HEK293T (cell line): Measurements from ENCODE around the gene FXYD3.

Source experiments
- CTCF ChIA-PET: fragments of 350-600 bp; formaldehyde crosslinking; extraction: SDS; loops from one replicate; lab custom pipeline; 2021; ENCODE audit warnings: antibody characterized with exemption, inconsistent platforms; lab: Yijun Ruan, JAX
- POLR2A ChIA-PET: fragments of 350-600 bp; formaldehyde crosslinking; extraction: SDS; loops from one replicate; lab custom pipeline; 2020; ENCODE audit warnings: antibody characterized with exemption, inconsistent platforms; lab: Yijun Ruan, JAX
- DNase-seq: peaks from one replicate; pipeline ENCODE4 v3.0.0; 2012; ENCODE audit warnings: mixed read lengths; ENCODE audit errors: extremely low spot score
- ARNT ChIP-seq: fragments of 450-650 bp; IDR thresholded peaks from 2 replicates; pipeline ENCODE4 v1.6.1; 2017; ENCODE audit warnings: mild to moderate bottlenecking
- BHLHE40 ChIP-seq: fragments of 450-650 bp; IDR thresholded peaks from 2 replicates; pipeline ENCODE4 v1.6.1; 2016; ENCODE audit warnings: mild to moderate bottlenecking, moderate library complexity, borderline replicate concordance
- CTBP1 ChIP-seq: fragments of 450-650 bp; IDR thresholded peaks from 2 replicates; pipeline ENCODE4 v1.6.1; 2016; ENCODE audit warnings: borderline replicate concordance
- ELF4 ChIP-seq: fragments of 450-650 bp; IDR thresholded peaks from 2 replicates; pipeline ENCODE4 v1.6.1; 2017; ENCODE audit warnings: antibody characterized with exemption
- FOXA1 ChIP-seq: fragments of 450-650 bp; IDR thresholded peaks from 2 replicates; pipeline ENCODE4 v1.6.1; 2016; ENCODE audit warnings: mild to moderate bottlenecking
- FOXK2 ChIP-seq: fragments of 450-650 bp; IDR thresholded peaks from 2 replicates; pipeline ENCODE4 v1.6.1; 2016; ENCODE audit warnings: mild to moderate bottlenecking
- FOXM1 ChIP-seq: fragments of 450-650 bp; IDR thresholded peaks from 2 replicates; pipeline ENCODE4 v1.6.1; 2017; ENCODE audit warnings: mild to moderate bottlenecking, borderline replicate concordance
- HDGF ChIP-seq: fragments of 450-650 bp; IDR thresholded peaks from 2 replicates; pipeline ENCODE4 v1.6.1; 2017; ENCODE audit warnings: antibody characterized with exemption, borderline replicate concordance
- L3MBTL2 ChIP-seq: fragments of 450-650 bp; conservative IDR thresholded peaks from 2 replicates; pipeline ENCODE4 v1.6.1; 2016; ENCODE audit warnings: mild to moderate bottlenecking
- LEF1 ChIP-seq: fragments of 450-650 bp; IDR thresholded peaks from 2 replicates; pipeline ENCODE4 v1.6.1; 2017; ENCODE audit warnings: mild to moderate bottlenecking, borderline replicate concordance
- NFRKB ChIP-seq: fragments of 450-650 bp; IDR thresholded peaks from 2 replicates; pipeline ENCODE4 v1.6.1; 2016; ENCODE audit warnings: mild to moderate bottlenecking, moderate library complexity
- PKNOX1 ChIP-seq: fragments of 450-650 bp; IDR thresholded peaks from 2 replicates; pipeline ENCODE4 v1.6.1; 2016
- SP1 ChIP-seq: fragments of 450-650 bp; IDR thresholded peaks from 2 replicates; pipeline ENCODE4 v1.6.1; 2017
- SUZ12 ChIP-seq: fragments of 450-650 bp; IDR thresholded peaks from 2 replicates; pipeline ENCODE4 v1.6.1; 2016; ENCODE audit warnings: mild to moderate bottlenecking
- TARDBP ChIP-seq: fragments of 450-650 bp; IDR thresholded peaks from 2 replicates; pipeline ENCODE4 v1.6.1; 2016
- ZNF384 ChIP-seq: fragments of 450-650 bp; IDR thresholded peaks from 2 replicates; pipeline ENCODE4 v1.6.1; 2016

Gene FXYD3

GRCh38 chr19:35080613-35081170 is 34.9 kb upstream of the FXYD3 start:
- ChIA-PET CTCF (interaction anchor here (1.0 kb wide), 1 partner anchor 14 kb away, joined by 3 read pairs; no protein-coding TSS in a partner anchor), POLR2A (no interaction called here)
- no peak for DNase-seq

GRCh38 chr19:35081201-35081600 is 34.4 kb upstream of the FXYD3 start:
- CTCF ChIA-PET = no interaction called here
- POLR2A ChIA-PET = no interaction called here
- TF ChIP-seq HDGF (no peak), L3MBTL2 (no peak), BHLHE40 (no peak), SP1 (no peak), ELF4 (no peak), LEF1 (no peak), SUZ12 (no peak), FOXM1 (no peak)
- no peak for DNase-seq

More at GRCh38 chr19:35080613-35081170, 34.9 kb upstream of the FXYD3 start:
- TF ChIP-seq ZNF384 (no peak), FOXM1 (no peak), L3MBTL2 (no peak), SUZ12 (no peak), HDGF (no peak), CTBP1 (no peak), FOXA1 (no peak)

- no peak for TF ChIP-seq NFRKB
- TF ChIP-seq LEF1 = no peak
- TF ChIP-seq PKNOX1 = no peak
- no peak for TF ChIP-seq SUZ12
- TF ChIP-seq FOXM1 = no peak
- no peak for TF ChIP-seq FOXK2
- TF ChIP-seq BHLHE40 = no peak
- TF ChIP-seq TARDBP = no peak
- no peak for TF ChIP-seq ELF4
- no peak for TF ChIP-seq ZNF384
- TF ChIP-seq CTBP1 = no peak
- TF ChIP-seq ARNT = no peak
- no peak for TF ChIP-seq HDGF
- no peak for TF ChIP-seq FOXA1
- TF ChIP-seq L3MBTL2 = no peak
- no peak for TF ChIP-seq SP1
- CTCF ChIA-PET = no interaction called here
- DNase-seq = no peak
- POLR2A ChIA-PET = no interaction called here
Observed at GRCh38 chr19:35083691-35084508, 31.7 kb upstream of the FXYD3 start.

GRCh38 chr19:35084509-35084762 is 31.2 kb upstream of the FXYD3 start:
- ChIA-PET POLR2A (no interaction called here), CTCF (no interaction called here)
- TF ChIP-seq ELF4 = no peak
- TF ChIP-seq FOXK2 = no peak
- TF ChIP-seq BHLHE40 = no peak
- no peak for TF ChIP-seq FOXA1
- TF ChIP-seq HDGF = no peak
- TF ChIP-seq FOXM1 = no peak
- no peak for TF ChIP-seq SP1
- TF ChIP-seq ARNT = no peak
- no peak for TF ChIP-seq NFRKB
- TF ChIP-seq TARDBP = no peak
- no peak for TF ChIP-seq CTBP1
- no peak for TF ChIP-seq SUZ12
- no peak for TF ChIP-seq ZNF384
- no peak for DNase-seq

- ChIA-PET POLR2A (no interaction called here), CTCF (interaction anchor here (1.2 to 1.4 kb wide), 2 partner anchors 19 to 42 kb away, joined by 4 to 5 read pairs; no protein-coding TSS in a partner anchor)
- TF ChIP-seq NFRKB (no peak), L3MBTL2 (no peak), HDGF (no peak), SP1 (no peak), ZNF384 (no peak), BHLHE40 (no peak), FOXM1 (no peak), PKNOX1 (no peak), CTBP1 (no peak), ARNT (no peak), LEF1 (no peak), SUZ12 (no peak), TARDBP (no peak)
- DNase-seq = no peak
Observed at GRCh38 chr19:35085947-35086346, 29.7 kb upstream of the FXYD3 start.

- CTCF ChIA-PET = interaction anchor here (1.2 to 1.4 kb wide), 2 partner anchors 20 to 43 kb away, joined by 4 to 5 read pairs; no protein-coding TSS in a partner anchor
- POLR2A ChIA-PET = no interaction called here
- no peak for DNase-seq
- TF ChIP-seq FOXK2 = no peak
- TF ChIP-seq FOXM1 = no peak
- no peak for TF ChIP-seq ZNF384
- no peak for TF ChIP-seq SUZ12
- TF ChIP-seq L3MBTL2 = no peak
- TF ChIP-seq BHLHE40 = no peak
- TF ChIP-seq TARDBP = no peak
Observed at GRCh38 chr19:35086455-35086854, 29.2 kb upstream of the FXYD3 start.
